Prostate gland (tissue), 2 donors: ENCODE measurements around the gene SBNO1. TPM values are rescaled to one million over a fixed set of nuclear protein-coding genes. Genes with fewer than 3 reads are reported as not detected.
"Not testable (repeated sequence)": the region's sequence is repeated elsewhere in the genome, so short reads cannot be mapped to it uniquely, and the experiment has no call there.

Source experiments
- DNase-seq: peaks from one replicate; pipeline ENCODE4 v3.0.0-alpha.2; 2019; ENCODE audit warnings: low spot score
- H3K27ac ChIP-seq, 2 donors: fragments of 200-600 bp; sonication (generic); 2 replicates each; pipeline ENCODE4 v1.5.1; 2017 to 2019
- H3K27me3 ChIP-seq: fragments of 200-600 bp; sonication (generic); replicated peaks from 2 replicates; pipeline ENCODE4 v1.5.1; 2019; ENCODE audit not compliant: insufficient read depth
- H3K36me3 ChIP-seq, 2 donors: fragments of 200-600 bp; sonication (generic); 1 replicate in 1 of 2; 2 replicates in 1 of 2; pipeline versions ENCODE4 v1.5.1 to v1.8.1; 2017 to 2019
- H3K4me1 ChIP-seq: fragments of 200-600 bp; sonication (generic); replicated peaks from 2 replicates; pipeline ENCODE4 v1.5.1; 2019
- H3K4me3 ChIP-seq, 2 donors: fragments of 200-600 bp; sonication (generic); 2 replicates each; pipeline ENCODE4 v1.5.1; 2017 to 2019
- H3K9me3 ChIP-seq: fragments of 200-600 bp; sonication (generic); 2 replicates; pipeline ENCODE4 v1.5.1; 2017
- CTCF ChIP-seq, 4 experiments: fragments of 200-600 bp in 2 of 4; fragments of 450-650 bp in 2 of 4; sonication (generic) in 2 of 4; IDR thresholded peaks; 1 replicate in 3 of 4; 2 replicates in 1 of 4; pipeline ENCODE4 v1.5.1; 2016 to 2019; ENCODE audit warnings: antibody characterized with exemption in 4 of 4, mild to moderate bottlenecking in 2 of 4, moderate library complexity in 2 of 4
- POLR2A ChIP-seq: fragments of 450-650 bp; IDR thresholded peaks from one replicate; pipeline ENCODE4 v1.6.1; 2016; ENCODE audit warnings: antibody characterized with exemption, mild to moderate bottlenecking
- POLR2AphosphoS5 ChIP-seq: sonication (generic); formaldehyde crosslinking; IDR thresholded peaks from one replicate; pipeline ENCODE4 v1.6.1; 2017; ENCODE audit warnings: antibody characterized with exemption
- WGBS: methylation state at CpG from one replicate; pipeline ENCODE4 v1.1.5; 2018; 5-methylcytosine and 5-hydroxymethylcytosine counted together
- intact Hi-C: fragments of 100-400 bp; cut with DNase I; formaldehyde crosslinking; loops from one replicate; pipeline ENCODE4 v1.14.2; 2022
- total RNA-seq, 2 donors: library from RNA; depleted of rRNA; stranded (reverse); fragments of >200 nt; gene quantifications; one replicate each; pipeline ENCODE4 v1.1.0, GENCODE V29; 2016

The SBNO1 gene
- total RNA-seq, 2 donors from 2014 or later = 22.6 to 53.3 TPM

- peak; percentile 48 for DNase-seq
Measured at GRCh38 chr12:123260081-123260480, 104.6 kb downstream of the SBNO1 start.

GRCh38 chr12:123258593-123258992 is 106.1 kb downstream of the SBNO1 start:
- Histone ChIP-seq H3K27ac (peak overlapping the region; percentile 69 to 74), H3K36me3 (no peaks in the 10 kb centered on the region), H3K27me3 (no peaks in the 10 kb centered on the region), H3K4me1 (peaks cover 13% of the 10 kb centered on the region), H3K9me3 (no peaks in the 10 kb centered on the region), H3K4me3 (no peak overlapping the region)
- 52% methylated on average over 4 of the region's 4 CpGs for WGBS
- intact Hi-C loops = no loop called here
- DNase-seq = no peak
- TF ChIP-seq CTCF (IDR thresholded peaks at IDR 0.05) = no peak
- TF ChIP-seq POLR2AphosphoS5 = no peak
- no peak for TF ChIP-seq POLR2A

More at GRCh38 chr12:123260081-123260480, 104.6 kb downstream of the SBNO1 start:
- Histone ChIP-seq H3K9me3 (no peaks in the 10 kb centered on the region), H3K27me3 (no peaks in the 10 kb centered on the region), H3K4me1 (peaks cover 5% of the 10 kb centered on the region), H3K4me3 (no peak overlapping the region), H3K36me3 (peaks cover 0 to 6% of the 10 kb centered on the region in 2 donors), H3K27ac (peak overlapping the region; percentile 69 to 74)
- WGBS = 25% methylated on average over 9 of the region's 9 CpGs
- intact Hi-C loops = no loop called here
- TF ChIP-seq POLR2AphosphoS5 (peak; percentile 29), CTCF (IDR thresholded peaks at IDR 0.05) (no peak), POLR2A (no peak)

- Histone ChIP-seq H3K9me3 (no peaks in the 10 kb centered on the region), H3K4me3 (no peak overlapping the region), H3K36me3 (no peaks in the 10 kb centered on the region), H3K27me3 (no peaks in the 10 kb centered on the region), H3K4me1 (peaks cover 14% of the 10 kb centered on the region), H3K27ac (peak overlapping the region in 1 of 2 donors; percentile 7)
- DNase-seq = no peak
- 45% methylated on average over 5 of the region's 5 CpGs for WGBS
- no peak for TF ChIP-seq CTCF (IDR thresholded peaks at IDR 0.05)
- intact Hi-C loops = no loop called here
Measured at GRCh38 chr12:123254853-123255446, 109.7 kb downstream of the SBNO1 start.

GRCh38 chr12:123253641-123254459 is 110.8 kb downstream of the SBNO1 start:
- Histone ChIP-seq H3K9me3 (no peaks in the 10 kb centered on the region), H3K4me1 (peaks cover 14% of the 10 kb centered on the region), H3K27ac (peak overlapping the region; percentile 36 to 60), H3K36me3 (no peaks in the 10 kb centered on the region), H3K27me3 (no peaks in the 10 kb centered on the region), H3K4me3 (no peak overlapping the region)
- intact Hi-C loops = no loop called here
- no peak for TF ChIP-seq POLR2A
- peak; percentile 35 for TF ChIP-seq POLR2AphosphoS5
- DNase-seq = peak; percentile 38
- WGBS = 55% methylated on average over 24 of the region's 24 CpGs

- H3K27me3 ChIP-seq, DNase-seq, H3K4me1 ChIP-seq, H3K9me3 ChIP-seq, intact Hi-C loops, H3K4me3 ChIP-seq, H3K36me3 ChIP-seq: not testable (repeated sequence)
- peak overlapping the region in 1 of 2 donors; percentile 62 for H3K27ac ChIP-seq
- 66% methylated on average over 9 of the region's 9 CpGs for WGBS
Measured at GRCh38 chr12:123252365-123252764, 112.3 kb downstream of the SBNO1 start.
